Type B pancreatic cell (in vitro differentiated cells): Measurements from ENCODE around the gene COL4A2. TPM values are rescaled to one million over a fixed set of nuclear protein-coding genes. Genes with fewer than 3 reads are reported as not detected.

Experiments used
- DNase-seq: peaks from one replicate; pipeline ENCODE4 v3.0.0; 2021; ENCODE audit warnings: mixed read lengths; ENCODE audit not compliant: unreplicated experiment; ENCODE audit errors: extremely low spot score
- H3K27ac Mint-ChIP-seq: 2 replicates; pipeline ENCODE4 v1.8.0; 2021; ENCODE audit warnings: mild to moderate bottlenecking, mixed read lengths
- H3K27me3 Mint-ChIP-seq: 2 replicates; pipeline ENCODE4 v1.8.0; 2021; ENCODE audit warnings: mixed read lengths
- H3K36me3 Mint-ChIP-seq: 2 replicates; pipeline ENCODE4 v1.8.0; 2021; ENCODE audit warnings: mixed read lengths
- H3K4me1 Mint-ChIP-seq: one replicate; pipeline ENCODE4 v1.8.0; 2021; ENCODE audit warnings: mixed read lengths; ENCODE audit not compliant: unreplicated experiment
- H3K4me3 Mint-ChIP-seq: 2 replicates; pipeline ENCODE4 v1.8.0; 2021; ENCODE audit warnings: mild to moderate bottlenecking, mixed read lengths
- H3K9me3 Mint-ChIP-seq: 2 replicates; pipeline ENCODE4 v1.8.0; 2021; ENCODE audit warnings: mixed read lengths
- CTCF ChIP-seq: fragments of 200-600 bp; sonication (generic); conservative IDR thresholded peaks from 2 replicates; pipeline ENCODE4 v1.5.0; 2021; ENCODE audit warnings: antibody characterized with exemption, mild to moderate bottlenecking
- total RNA-seq: library from RNA; stranded (reverse); gene quantifications from 2 replicates; pipeline ENCODE4 v1.2.1, GENCODE V29; 2021; ENCODE audit warnings: low replicate concordance

The COL4A2 gene
- total RNA-seq, 1 donor from 2014 or later: 145 TPM

- H3K9me3 Mint-ChIP-seq: no peaks in the 10 kb centered on the region
- H3K27ac Mint-ChIP-seq: no peak overlapping the region
- TF ChIP-seq CTCF: no peak
- H3K27me3 Mint-ChIP-seq: no peaks in the 10 kb centered on the region
- no peak for DNase-seq
- H3K36me3 Mint-ChIP-seq: no peaks in the 10 kb centered on the region
- H3K4me3 Mint-ChIP-seq: no peak overlapping the region
- peaks cover 23% of the 10 kb centered on the region for H3K4me1 Mint-ChIP-seq
These were observed 246.3 kb downstream of the COL4A2 start for GRCh38 chr13:110553417-110553816.

- no peak overlapping the region for H3K4me3 Mint-ChIP-seq
- no peaks in the 10 kb centered on the region for H3K27me3 Mint-ChIP-seq
- no peaks in the 10 kb centered on the region for H3K9me3 Mint-ChIP-seq
- TF ChIP-seq CTCF: no peak
- no peaks in the 10 kb centered on the region for H3K36me3 Mint-ChIP-seq
- no peak overlapping the region for H3K27ac Mint-ChIP-seq
- no peak for DNase-seq
- peaks cover 25% of the 10 kb centered on the region for H3K4me1 Mint-ChIP-seq
These were observed 247.2 kb downstream of the COL4A2 start for GRCh38 chr13:110554227-110554836.

GRCh38 chr13:110554946-110555345 lies 247.9 kb downstream of the COL4A2 start:
- Mint-ChIP-seq H3K36me3 (no peaks in the 10 kb centered on the region), H3K4me3 (no peak overlapping the region), H3K27ac (no peak overlapping the region), H3K4me1 (peaks cover 30% of the 10 kb centered on the region), H3K9me3 (no peaks in the 10 kb centered on the region), H3K27me3 (no peaks in the 10 kb centered on the region)
- DNase-seq: no peak
- no peak for TF ChIP-seq CTCF

GRCh38 chr13:110555601-110556223 lies 248.6 kb downstream of the COL4A2 start:
- peak overlapping the region; percentile 47 for H3K4me3 Mint-ChIP-seq
- no peaks in the 10 kb centered on the region for H3K36me3 Mint-ChIP-seq
- no peak for TF ChIP-seq CTCF
- DNase-seq: no peak
- peaks cover 32% of the 10 kb centered on the region for H3K4me1 Mint-ChIP-seq
- H3K27me3 Mint-ChIP-seq: peaks cover 3% of the 10 kb centered on the region
- H3K27ac Mint-ChIP-seq: peak overlapping the region; percentile 85
- no peaks in the 10 kb centered on the region for H3K9me3 Mint-ChIP-seq

- Mint-ChIP-seq H3K4me1 (peaks cover 29% of the 10 kb centered on the region), H3K36me3 (no peaks in the 10 kb centered on the region), H3K27ac (peak overlapping the region; percentile 85), H3K4me3 (peak overlapping the region; percentile 47), H3K27me3 (peaks cover 6% of the 10 kb centered on the region), H3K9me3 (no peaks in the 10 kb centered on the region)
- no peak for DNase-seq
- no peak for TF ChIP-seq CTCF
These were observed 249.1 kb downstream of the COL4A2 start for GRCh38 chr13:110556224-110556606.
